Epithelial cell of esophagus (primary cell): ENCODE results near the gene PSMF1.
A peak's percentile ranks its signal among the peaks of the same experiment; 100 is the strongest.

Experiments used
- DNase-seq: peaks from one replicate; pipeline ENCODE4 v3.0.0; 2010; ENCODE audit warnings: low read depth
- H3K4me3 ChIP-seq: 2 replicates; pipeline ENCODE4 v1.5.1; 2011; ENCODE audit warnings: mild to moderate bottlenecking, low read length, control low read depth
- CTCF ChIP-seq: IDR thresholded peaks from 2 replicates; pipeline ENCODE4 v1.5.1; 2011; ENCODE audit warnings: low read depth, mild to moderate bottlenecking, low read length, control low read depth, inconsistent platforms; ENCODE audit not compliant: insufficient read depth; ENCODE audit errors: missing control alignments

The PSMF1 gene

GRCh38 chr20:1121429-1121828 is 3.0 kb downstream of the PSMF1 start:
- no peak for TF ChIP-seq CTCF
- DNase-seq = no peak
- H3K4me3 ChIP-seq = no peak overlapping the region

- no peak for TF ChIP-seq CTCF
- no peak overlapping the region for H3K4me3 ChIP-seq
- DNase-seq = peak; percentile 47
These were observed 4.2 kb downstream of the PSMF1 start for GRCh38 chr20:1122388-1123315.

- TF ChIP-seq CTCF = no peak
- H3K4me3 ChIP-seq = no peak overlapping the region
- DNase-seq = no peak
These were observed 5.3 kb downstream of the PSMF1 start for GRCh38 chr20:1123666-1124065.

- no peak for TF ChIP-seq CTCF
- no peak overlapping the region for H3K4me3 ChIP-seq
- DNase-seq = no peak
These were observed 6.0 kb downstream of the PSMF1 start for GRCh38 chr20:1124421-1124820.

- no peak overlapping the region for H3K4me3 ChIP-seq
- no peak for DNase-seq
- TF ChIP-seq CTCF = no peak
These were observed 6.9 kb downstream of the PSMF1 start for GRCh38 chr20:1125277-1125676.

GRCh38 chr20:1127840-1128239 is 9.4 kb downstream of the PSMF1 start:
- TF ChIP-seq CTCF = no peak
- peak; percentile 17 for DNase-seq
- no peak overlapping the region for H3K4me3 ChIP-seq

GRCh38 chr20:1130058-1130694 is 11.8 kb downstream of the PSMF1 start:
- no peak for TF ChIP-seq CTCF
- H3K4me3 ChIP-seq = no peak overlapping the region
- no peak for DNase-seq
